Measurements from ENCODE around the gene METTL16. TPM values are rescaled to one million over a fixed set of nuclear protein-coding genes. Genes with fewer than 3 reads are reported as not detected.
"Not testable (repeated sequence)": the region's sequence is repeated elsewhere in the genome, so short reads cannot be mapped to it uniquely, and the experiment has no call there.

Gene METTL16
- polyA plus RNA-seq, 1 donor (not counting 4 experiments of a cell fraction or from before 2014, with no cell fraction given): 16.6 TPM

DNA sequence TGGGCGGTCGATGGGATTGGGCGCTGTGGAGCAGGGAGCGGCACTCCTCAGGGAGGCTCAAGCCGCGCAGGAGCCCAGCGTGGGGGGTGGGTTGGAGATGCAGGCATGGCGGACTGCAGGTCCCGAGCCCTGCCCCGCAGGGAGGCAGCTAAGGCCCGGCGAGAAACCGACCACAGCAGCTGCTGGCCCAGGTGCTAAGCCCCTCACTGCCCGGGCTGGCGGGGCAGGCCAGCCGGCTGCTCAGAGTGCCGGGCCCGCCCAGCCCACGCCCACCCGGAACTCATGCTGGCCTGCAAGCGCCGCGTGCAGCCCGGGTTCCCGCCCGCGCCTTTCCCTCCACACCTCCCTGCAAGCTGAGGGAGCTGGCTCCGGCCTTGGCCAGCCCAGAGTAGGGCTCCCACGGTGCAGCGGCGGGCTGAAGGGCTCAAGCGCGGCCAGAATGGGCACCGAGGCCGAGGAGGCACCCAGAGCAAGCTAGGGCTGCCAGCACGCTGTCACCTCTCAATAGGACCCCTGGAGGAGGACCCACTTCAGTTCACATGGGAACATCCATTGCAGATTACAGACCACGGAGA lies 20.5 kb upstream of the METTL16 start:
- Histone ChIP-seq H2AFZ (ENCODE audit: control insufficient read depth, low read length) (no peak overlapping the region), H3K27me3 (ENCODE audit: control insufficient read depth, extremely low read depth, insufficient read depth, low read length) (no peaks in the 10 kb centered on the region), H3K9me3 (ENCODE audit: control insufficient read depth, low read depth, low read length) (no peaks in the 10 kb centered on the region), H3K4me3 (ENCODE audit: control insufficient read depth in 2 of 3, extremely low read depth in 1 of 3, insufficient read depth in 2 of 3, low read depth in 1 of 3, low read length in 3 of 3) (no peak overlapping the region), H3K9me1 (ENCODE audit: control insufficient read depth, extremely low read depth, insufficient read depth, low read length) (no peaks in the 10 kb centered on the region), H3K79me2 (ENCODE audit: control insufficient read depth, insufficient read depth, low read length) (no peaks in the 10 kb centered on the region), H3K36me3 (ENCODE audit: control insufficient read depth in 2 of 2, extremely low read depth in 1 of 2, insufficient read depth in 2 of 2, low read length in 2 of 2) (no peaks in the 10 kb centered on the region), H3K4me2 (ENCODE audit: control insufficient read depth, extremely low read depth, insufficient read depth, low read depth, low read length) (no peak overlapping the region), H3K4me1 (ENCODE audit: control insufficient read depth, extremely low read depth, insufficient read depth, low read length) (no peaks in the 10 kb centered on the region), H4K20me1 (ENCODE audit: control insufficient read depth, extremely low read depth, insufficient read depth, low read length) (no peaks in the 10 kb centered on the region), H3K27ac (ENCODE audit: control insufficient read depth, insufficient read depth, low read length) (no peak overlapping the region), H3K9ac (ENCODE audit: control insufficient read depth, extremely low read depth, insufficient read depth, low read length) (no peak overlapping the region)
- no peak for DNase-seq (ENCODE audit: low read depth, low spot score)
- TF ChIP-seq EZH2 (IDR thresholded peaks at IDR 0.05; ENCODE audit: low read length): no peak
- TF ChIP-seq, protein P1, sequence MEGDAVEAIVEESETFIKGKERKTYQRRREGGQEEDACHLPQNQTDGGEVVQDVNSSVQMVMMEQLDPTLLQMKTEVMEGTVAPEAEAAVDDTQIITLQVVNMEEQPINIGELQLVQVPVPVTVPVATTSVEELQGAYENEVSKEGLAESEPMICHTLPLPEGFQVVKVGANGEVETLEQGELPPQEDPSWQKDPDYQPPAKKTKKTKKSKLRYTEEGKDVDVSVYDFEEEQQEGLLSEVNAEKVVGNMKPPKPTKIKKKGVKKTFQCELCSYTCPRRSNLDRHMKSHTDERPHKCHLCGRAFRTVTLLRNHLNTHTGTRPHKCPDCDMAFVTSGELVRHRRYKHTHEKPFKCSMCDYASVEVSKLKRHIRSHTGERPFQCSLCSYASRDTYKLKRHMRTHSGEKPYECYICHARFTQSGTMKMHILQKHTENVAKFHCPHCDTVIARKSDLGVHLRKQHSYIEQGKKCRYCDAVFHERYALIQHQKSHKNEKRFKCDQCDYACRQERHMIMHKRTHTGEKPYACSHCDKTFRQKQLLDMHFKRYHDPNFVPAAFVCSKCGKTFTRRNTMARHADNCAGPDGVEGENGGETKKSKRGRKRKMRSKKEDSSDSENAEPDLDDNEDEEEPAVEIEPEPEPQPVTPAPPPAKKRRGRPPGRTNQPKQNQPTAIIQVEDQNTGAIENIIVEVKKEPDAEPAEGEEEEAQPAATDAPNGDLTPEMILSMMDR (optimal IDR thresholded peaks at IDR 0.05 in 1 of 3, IDR thresholded peaks at IDR 0.05 in 1 of 3, conservative IDR thresholded peaks at IDR 0.05 in 1 of 3; ENCODE audit: extremely low read depth in 1 of 3, insufficient read depth in 2 of 3, low read length in 3 of 3): no peak
- FAIRE-seq: no peak
- dilution Hi-C loops (cut with MboI; ENCODE audit: extremely low pct_ligation_motif_present, low sequenced_read_pairs): no loop called here

DNA sequence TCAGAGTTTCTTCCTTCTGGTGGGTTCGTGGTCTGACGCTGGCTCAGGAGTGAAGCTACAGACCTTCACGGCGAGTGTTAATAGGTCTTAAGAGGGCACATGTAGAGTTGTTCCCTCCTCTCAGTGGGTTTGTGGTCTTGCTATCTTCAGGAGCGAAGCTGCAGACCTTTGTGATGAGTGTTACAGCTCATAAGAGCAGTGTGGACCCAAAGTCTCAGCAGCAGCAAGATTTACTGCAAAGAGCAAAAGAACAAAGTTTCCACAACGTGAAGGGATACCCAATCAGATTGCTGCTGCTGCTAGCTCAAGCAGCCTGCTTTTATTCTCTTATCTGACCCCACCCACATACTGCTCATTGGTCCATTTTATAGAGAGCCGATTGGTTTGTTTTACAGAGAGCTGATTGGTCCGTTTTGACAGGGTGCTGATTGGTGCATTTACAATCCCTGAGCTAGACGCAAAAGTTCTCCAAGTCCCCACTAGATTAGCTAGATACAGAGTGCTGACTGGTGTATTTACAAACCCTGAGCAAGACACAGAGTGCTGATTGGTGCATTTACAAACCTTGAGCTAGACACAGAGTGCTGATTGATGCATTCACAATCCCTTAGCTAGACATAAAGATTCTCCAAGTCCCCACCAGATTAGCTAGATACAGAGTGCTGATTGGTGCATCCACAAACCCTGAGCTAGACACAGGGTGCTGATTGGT lies 19.7 kb upstream of the METTL16 start:
- H3K79me2 ChIP-seq (ENCODE audit: control insufficient read depth, insufficient read depth, low read length); DNase-seq (ENCODE audit: low read depth, low spot score); H3K4me2 ChIP-seq (ENCODE audit: control insufficient read depth, extremely low read depth, insufficient read depth, low read depth, low read length); H3K9ac ChIP-seq (ENCODE audit: control insufficient read depth, extremely low read depth, insufficient read depth, low read length); H2AFZ ChIP-seq (ENCODE audit: control insufficient read depth, low read length); dilution Hi-C loops (cut with MboI; ENCODE audit: extremely low pct_ligation_motif_present, low sequenced_read_pairs); H3K27ac ChIP-seq (ENCODE audit: control insufficient read depth, insufficient read depth, low read length); H3K4me3 ChIP-seq (ENCODE audit: control insufficient read depth in 2 of 3, extremely low read depth in 1 of 3, insufficient read depth in 2 of 3, low read depth in 1 of 3, low read length in 3 of 3); FAIRE-seq; H4K20me1 ChIP-seq (ENCODE audit: control insufficient read depth, extremely low read depth, insufficient read depth, low read length); H3K36me3 ChIP-seq (ENCODE audit: control insufficient read depth in 2 of 2, extremely low read depth in 1 of 2, insufficient read depth in 2 of 2, low read length in 2 of 2); H3K9me1 ChIP-seq (ENCODE audit: control insufficient read depth, extremely low read depth, insufficient read depth, low read length); H3K4me1 ChIP-seq (ENCODE audit: control insufficient read depth, extremely low read depth, insufficient read depth, low read length); H3K9me3 ChIP-seq (ENCODE audit: control insufficient read depth, low read depth, low read length); H3K27me3 ChIP-seq (ENCODE audit: control insufficient read depth, extremely low read depth, insufficient read depth, low read length): not testable (repeated sequence)

DNA sequence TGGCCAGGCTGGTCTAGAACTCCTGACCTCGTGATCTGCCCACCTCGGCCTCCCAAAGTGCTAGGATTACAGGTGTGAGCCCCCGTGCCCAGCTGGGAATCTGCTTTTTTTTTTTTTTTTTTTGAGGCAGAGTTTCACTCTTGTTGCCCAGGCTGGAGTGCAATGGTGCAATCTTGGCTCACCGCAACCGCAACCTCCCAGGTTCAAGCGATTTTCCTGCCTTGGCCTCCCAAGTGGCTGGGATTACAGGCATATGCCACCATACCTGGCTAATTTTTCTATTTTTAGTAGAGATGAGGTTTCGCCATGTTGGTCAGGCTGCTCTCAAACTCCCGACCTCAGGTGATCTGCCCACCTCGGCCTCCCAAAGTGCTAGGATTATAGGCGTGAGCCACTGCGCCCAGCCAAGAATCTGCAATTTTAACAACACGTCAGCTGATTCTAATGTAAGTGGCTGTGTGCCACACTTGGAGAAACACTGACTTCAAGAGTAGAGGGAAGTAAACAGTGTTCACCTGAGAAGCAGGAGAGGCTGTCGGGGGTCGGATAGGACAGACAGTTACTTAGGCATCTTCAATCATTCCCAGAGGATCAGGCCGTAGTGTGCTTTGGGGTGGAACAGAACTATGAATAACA lies 10.2 kb upstream of the METTL16 start:
- H3K4me1 ChIP-seq (ENCODE audit: control insufficient read depth, extremely low read depth, insufficient read depth, low read length); FAIRE-seq; H3K9me3 ChIP-seq (ENCODE audit: control insufficient read depth, low read depth, low read length); H3K27me3 ChIP-seq (ENCODE audit: control insufficient read depth, extremely low read depth, insufficient read depth, low read length); H3K4me2 ChIP-seq (ENCODE audit: control insufficient read depth, extremely low read depth, insufficient read depth, low read depth, low read length); H3K79me2 ChIP-seq (ENCODE audit: control insufficient read depth, insufficient read depth, low read length); H2AFZ ChIP-seq (ENCODE audit: control insufficient read depth, low read length); DNase-seq (ENCODE audit: low read depth, low spot score); H3K9ac ChIP-seq (ENCODE audit: control insufficient read depth, extremely low read depth, insufficient read depth, low read length); dilution Hi-C loops (cut with MboI; ENCODE audit: extremely low pct_ligation_motif_present, low sequenced_read_pairs); H3K27ac ChIP-seq (ENCODE audit: control insufficient read depth, insufficient read depth, low read length); H3K36me3 ChIP-seq (ENCODE audit: control insufficient read depth in 2 of 2, extremely low read depth in 1 of 2, insufficient read depth in 2 of 2, low read length in 2 of 2); H4K20me1 ChIP-seq (ENCODE audit: control insufficient read depth, extremely low read depth, insufficient read depth, low read length); H3K9me1 ChIP-seq (ENCODE audit: control insufficient read depth, extremely low read depth, insufficient read depth, low read length); H3K4me3 ChIP-seq (ENCODE audit: control insufficient read depth in 2 of 3, extremely low read depth in 1 of 3, insufficient read depth in 2 of 3, low read depth in 1 of 3, low read length in 3 of 3): not testable (repeated sequence)
